ENCODE measurements around the gene PPP1R3F.

GRCh38 chrX:49292400-49293362 is 23.1 kb downstream of the PPP1R3F start:
- TF ChIP-seq EZH2 (IDR thresholded peaks at IDR 0.05) (no peak), POLR2AphosphoS5 (IDR thresholded peaks at IDR 0.05; ENCODE audit: borderline replicate concordance, low read depth, low read length) (no peak)

Data from SK-N-MC (cell line).